ENCODE results near the gene GRB10.

The GRB10 gene

DNA sequence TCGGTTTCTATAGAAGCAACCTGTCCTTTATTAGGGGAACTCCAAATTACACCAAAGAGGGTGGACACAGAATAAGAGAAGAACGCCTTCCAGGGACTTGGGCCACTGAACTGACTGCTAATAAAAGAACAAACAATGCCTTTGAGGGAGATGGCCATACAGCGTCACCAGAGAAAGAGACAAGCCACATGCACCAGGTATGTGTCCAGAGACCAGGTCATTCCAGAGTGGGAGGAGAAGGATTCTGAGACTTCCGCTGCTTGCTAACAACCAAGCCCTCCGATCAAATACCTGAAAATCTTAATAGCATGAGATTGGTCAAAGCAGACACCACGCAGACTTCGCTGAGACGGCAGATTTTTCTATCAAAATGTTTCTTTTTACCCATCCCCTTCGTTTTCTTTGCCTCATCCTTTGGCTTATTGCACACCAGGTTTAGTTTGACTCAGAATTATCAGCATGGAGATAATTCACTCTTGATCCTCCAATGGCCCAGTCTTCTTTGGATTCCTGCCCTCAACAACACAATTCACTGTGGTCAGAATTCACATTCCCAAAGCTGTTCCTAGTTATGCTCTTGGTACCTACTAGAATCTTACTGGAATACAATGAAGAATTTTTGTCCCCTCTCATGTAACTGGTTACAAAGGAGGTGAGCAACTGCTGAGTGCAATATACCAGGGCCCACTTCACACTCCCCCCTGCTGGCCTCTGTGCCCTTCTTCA is 130.1 kb downstream of the GRB10 start:
- H3K9ac ChIP-seq, result no peak overlapping the region
- H4K20me1 ChIP-seq, result peaks cover 0 to 60% (median 18%) of the 10 kb centered on the region in 11 experiments; a peak in 10 of 22 replicates
- no peak overlapping the region for H3K27ac ChIP-seq
- H3K36me3 ChIP-seq, result peaks cover 21 to 96% (median 70%) of the 10 kb centered on the region in 11 experiments; a peak in 21 of 22 replicates
- peaks cover 0 to 31% (median 10%) of the 10 kb centered on the region in 10 experiments; a peak in 12 of 20 replicates for H3K4me1 ChIP-seq
- H3K9me3 ChIP-seq (replicated peaks in 1 of 11), result no peaks in the 10 kb centered on the region
- H3K27me3 ChIP-seq, result no peaks in the 10 kb centered on the region
- H3K4me2 ChIP-seq, result peak overlapping the region in 1 of 11 experiments; percentile 21; a peak in 2 of 22 replicates
- no peak overlapping the region for H3K4me3 ChIP-seq
- TF ChIP-seq Cebpa-rat (IDR thresholded peaks at IDR 0.05), result no peak

DNA sequence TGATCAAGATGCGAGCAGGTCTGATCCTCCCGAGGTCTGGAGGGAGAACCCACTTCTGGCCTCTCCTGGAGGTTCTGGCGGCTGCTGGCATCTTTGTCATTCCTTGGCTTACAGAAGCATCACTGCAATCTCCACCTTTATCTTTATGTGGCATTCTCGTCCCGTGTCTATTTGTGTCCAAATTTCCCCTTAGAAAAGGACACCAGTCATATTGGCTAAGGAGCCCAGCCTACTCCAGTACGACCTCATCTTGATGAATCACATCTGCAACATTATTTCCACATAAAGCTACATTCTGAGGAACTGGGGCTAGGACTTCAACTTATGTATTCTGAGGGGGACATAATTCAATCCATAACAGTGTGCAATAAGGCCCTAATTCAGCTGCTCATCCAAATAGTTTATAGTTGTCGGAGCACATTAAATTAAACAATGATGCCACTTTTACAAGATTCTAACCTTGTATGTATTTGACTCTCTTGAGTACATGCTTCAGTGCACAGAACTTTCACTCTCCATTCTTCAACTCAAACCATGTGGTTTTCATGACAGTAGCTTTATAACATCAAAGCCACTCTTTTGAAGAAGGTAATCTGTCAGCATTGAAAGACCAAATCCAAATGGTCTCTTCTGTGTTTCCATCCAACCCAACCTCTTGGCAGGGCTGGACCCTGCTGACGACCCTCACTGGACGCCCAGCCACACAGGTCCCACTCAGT is 131.3 kb downstream of the GRB10 start:
- H3K4me1 ChIP-seq, result peaks cover 0 to 24% (median 10%) of the 10 kb centered on the region in 10 experiments; a peak in 11 of 20 replicates
- no peak overlapping the region for H3K9ac ChIP-seq
- H3K27me3 ChIP-seq, result no peaks in the 10 kb centered on the region
- no peak for TF ChIP-seq Cebpa-rat (IDR thresholded peaks at IDR 0.05)
- peaks cover 21 to 90% (median 68%) of the 10 kb centered on the region in 11 experiments; a peak in 20 of 22 replicates for H3K36me3 ChIP-seq
- no peak overlapping the region for H3K4me3 ChIP-seq
- H3K9me3 ChIP-seq (replicated peaks in 1 of 11), result no peaks in the 10 kb centered on the region
- peaks cover 0 to 63% (median 18%) of the 10 kb centered on the region in 11 experiments; a peak in 13 of 22 replicates for H4K20me1 ChIP-seq
- H3K27ac ChIP-seq, result no peak overlapping the region
- peak overlapping the region in 2 of 11 experiments; percentile 3 to 21; a peak in 3 of 22 replicates for H3K4me2 ChIP-seq

GRCh38 chr7:50650057-50650664 is 132.5 kb downstream of the GRB10 start:
- no peak for TF ChIP-seq Cebpa-rat (IDR thresholded peaks at IDR 0.05)

DNA sequence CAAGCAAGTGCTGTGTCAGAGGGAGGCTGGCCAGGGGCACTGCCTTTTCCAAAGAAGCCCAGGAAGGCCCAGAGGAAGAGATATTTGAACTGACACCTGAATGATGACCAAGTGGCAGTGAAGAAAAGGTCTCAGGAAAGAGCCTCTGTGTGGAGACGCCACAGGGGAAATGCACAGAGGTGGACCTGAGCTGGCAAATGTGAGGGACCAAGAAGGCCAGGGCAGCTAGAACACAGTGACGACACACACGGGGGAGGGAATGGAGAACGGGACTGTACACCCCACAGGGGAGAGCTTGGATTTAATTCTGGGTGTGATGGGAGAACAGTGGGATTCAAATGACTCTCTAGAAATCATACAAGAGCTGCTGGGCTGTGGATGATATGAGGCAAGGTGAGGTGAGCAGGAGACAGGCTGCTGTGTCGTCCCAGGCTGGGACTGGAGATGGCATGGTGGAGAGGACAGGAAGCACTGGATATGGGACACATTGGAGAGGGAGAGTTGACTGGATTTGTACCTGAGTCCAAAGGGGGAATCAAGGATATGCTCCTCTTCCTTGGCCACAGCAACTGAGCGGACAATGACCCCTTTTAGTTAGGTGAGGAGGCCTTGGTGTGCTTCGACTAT is 133.3 kb downstream of the GRB10 start:
- Histone ChIP-seq H3K4me2 (no peak overlapping the region), H3K9me3 (replicated peaks in 1 of 11) (no peaks in the 10 kb centered on the region), H3K27ac (no peak overlapping the region), H3K9ac (no peak overlapping the region), H3K4me1 (peaks cover 0 to 24% (median 10%) of the 10 kb centered on the region in 10 experiments; a peak in 10 of 20 replicates), H3K36me3 (peaks cover 21 to 77% (median 56%) of the 10 kb centered on the region in 11 experiments; a peak in 20 of 22 replicates), H3K4me3 (no peak overlapping the region), H3K27me3 (no peaks in the 10 kb centered on the region), H4K20me1 (peaks cover 12 to 73% (median 18%) of the 10 kb centered on the region in 11 experiments; a peak in 16 of 22 replicates)
- TF ChIP-seq Cebpa-rat (IDR thresholded peaks at IDR 0.05), result no peak

More at GRCh38 chr7:50650057-50650664, 132.5 kb downstream of the GRB10 start:
- H3K9me3 ChIP-seq (replicated peaks in 1 of 11), result no peaks in the 10 kb centered on the region
- H3K27me3 ChIP-seq, result no peaks in the 10 kb centered on the region
- no peak overlapping the region for H3K4me3 ChIP-seq
- H3K36me3 ChIP-seq, result peaks cover 20 to 79% (median 59%) of the 10 kb centered on the region in 11 experiments; a peak in 19 of 22 replicates
- H4K20me1 ChIP-seq, result peaks cover 10 to 65% (median 19%) of the 10 kb centered on the region in 11 experiments; a peak in 13 of 22 replicates
- H3K4me1 ChIP-seq, result peaks cover 0 to 24% (median 10%) of the 10 kb centered on the region in 10 experiments; a peak in 10 of 20 replicates
- no peak overlapping the region for H3K27ac ChIP-seq
- no peak overlapping the region for H3K4me2 ChIP-seq
- H3K9ac ChIP-seq, result no peak overlapping the region

GRCh38 chr7:50648570-50649169 is 134.0 kb downstream of the GRB10 start:
- Histone ChIP-seq H3K27ac (no peak overlapping the region), H3K27me3 (no peaks in the 10 kb centered on the region), H3K4me1 (peaks cover 0 to 19% (median 9%) of the 10 kb centered on the region in 10 experiments; a peak in 10 of 20 replicates), H4K20me1 (peaks cover 12 to 72% (median 23%) of the 10 kb centered on the region in 11 experiments; a peak in 15 of 22 replicates), H3K4me2 (no peak overlapping the region), H3K9ac (no peak overlapping the region), H3K9me3 (replicated peaks in 1 of 11) (no peaks in the 10 kb centered on the region), H3K4me3 (no peak overlapping the region), H3K36me3 (peaks cover 28 to 77% (median 57%) of the 10 kb centered on the region in 11 experiments)
- no peak for TF ChIP-seq Cebpa-rat (IDR thresholded peaks at IDR 0.05)

GRCh38 chr7:50648076-50648475 is 134.6 kb downstream of the GRB10 start:
- TF ChIP-seq Cebpa-rat (IDR thresholded peaks at IDR 0.05), result no peak
- H3K4me2 ChIP-seq, result no peak overlapping the region
- peaks cover 9 to 69% (median 23%) of the 10 kb centered on the region in 11 experiments; a peak in 15 of 22 replicates for H4K20me1 ChIP-seq

DNA sequence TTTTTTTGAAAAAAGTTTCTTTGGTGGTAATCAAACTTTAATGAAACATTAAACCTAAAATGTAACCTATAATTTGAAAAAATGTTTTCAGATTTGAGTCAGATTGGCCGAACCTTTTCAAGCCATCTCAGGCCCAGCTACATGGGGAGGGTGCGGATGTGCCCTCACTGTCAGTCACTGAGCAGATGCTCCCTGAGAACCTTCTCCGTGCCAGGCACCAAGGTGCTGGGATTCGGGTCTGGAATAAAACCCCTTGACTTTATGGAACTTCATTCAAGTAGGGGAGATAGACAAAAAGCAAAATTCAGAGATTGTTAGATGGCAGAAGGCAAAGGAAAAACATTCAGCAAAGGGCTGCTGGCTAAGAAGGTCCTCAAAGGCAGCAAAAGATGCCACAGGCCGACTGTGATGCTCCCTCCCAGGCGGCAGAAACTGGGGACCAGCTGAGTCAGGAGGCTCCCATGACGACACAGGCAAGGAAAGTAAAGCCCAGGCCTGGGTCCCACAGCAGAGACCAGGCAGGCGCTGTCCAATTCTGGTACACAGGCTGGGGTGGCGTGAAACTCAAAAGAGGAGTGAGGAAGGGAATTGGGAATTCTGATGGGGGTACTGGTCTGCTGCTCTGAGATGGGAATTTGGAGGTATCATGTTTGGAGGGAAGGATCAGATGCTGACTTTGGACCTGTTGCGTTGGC is 135.3 kb downstream of the GRB10 start:
- Histone ChIP-seq H3K27me3 (no peaks in the 10 kb centered on the region), H3K27ac (no peak overlapping the region), H3K9ac (no peak overlapping the region), H3K36me3 (peaks cover 37 to 74% (median 56%) of the 10 kb centered on the region in 11 experiments), H4K20me1 (peaks cover 7 to 69% (median 27%) of the 10 kb centered on the region in 11 experiments; a peak in 14 of 22 replicates), H3K4me3 (no peak overlapping the region), H3K4me2 (no peak overlapping the region), H3K4me1 (peaks cover 0 to 11% (median 3%) of the 10 kb centered on the region in 10 experiments; a peak in 7 of 20 replicates), H3K9me3 (replicated peaks in 1 of 11) (no peaks in the 10 kb centered on the region)
- no peak for TF ChIP-seq Cebpa-rat (IDR thresholded peaks at IDR 0.05)

More at GRCh38 chr7:50648076-50648475, 134.6 kb downstream of the GRB10 start:
- H3K9ac ChIP-seq, result no peak overlapping the region
- peaks cover 34 to 78% (median 59%) of the 10 kb centered on the region in 11 experiments for H3K36me3 ChIP-seq
- H3K27ac ChIP-seq, result no peak overlapping the region
- H3K27me3 ChIP-seq, result no peaks in the 10 kb centered on the region
- no peaks in the 10 kb centered on the region for H3K9me3 ChIP-seq (replicated peaks in 1 of 11)
- peaks cover 0 to 13% (median 4%) of the 10 kb centered on the region in 10 experiments; a peak in 9 of 20 replicates for H3K4me1 ChIP-seq
- no peak overlapping the region for H3K4me3 ChIP-seq
